Activated CD4-positive, alpha-beta memory T cell treated with anti-CD3 and anti-CD28 coated beads, Interleukin-2, amount 10 ng/mL, durations not matched to agents 7 days and 5 days (primary cell): Measurements from ENCODE around the gene TCTN3. TPM values are rescaled to one million over a fixed set of nuclear protein-coding genes. Genes with fewer than 3 reads are reported as not detected.

Source experiments
- CTCF ChIA-PET: fragments of 350-600 bp; sonication (Branson Sonifier 250); formaldehyde crosslinking; loops from one replicate; lab custom pipeline; 2021; ENCODE audit warnings: antibody characterized with exemption, inconsistent platforms; lab: Charles Lee
- POLR2A ChIA-PET: fragments of 350-600 bp; sonication (Branson Sonifier 250); formaldehyde crosslinking; loops from one replicate; lab custom pipeline; 2021; ENCODE audit warnings: antibody characterized with exemption; lab: Charles Lee
- DNase-seq: peaks from one replicate; pipeline ENCODE4 v3.0.0-alpha.2; 2020
- H3K27ac Mint-ChIP-seq: one replicate; pipeline ENCODE4 v1.8.0; 2021; ENCODE audit warnings: mild to moderate bottlenecking, mixed read lengths
- H3K27me3 Mint-ChIP-seq: one replicate; pipeline ENCODE4 v1.8.0; 2021; ENCODE audit warnings: mixed read lengths
- H3K36me3 Mint-ChIP-seq: one replicate; pipeline ENCODE4 v1.8.0; 2021; ENCODE audit warnings: low read depth, mixed read lengths
- H3K4me1 Mint-ChIP-seq: one replicate; pipeline ENCODE4 v1.8.0; 2021; ENCODE audit warnings: mixed read lengths
- H3K4me3 Mint-ChIP-seq: one replicate; pipeline ENCODE4 v1.8.0; 2021; ENCODE audit warnings: mild to moderate bottlenecking, mixed read lengths
- H3K9me3 Mint-ChIP-seq: one replicate; pipeline ENCODE4 v1.8.0; 2021; ENCODE audit warnings: mixed read lengths
- total RNA-seq, 2 experiments: library from RNA; stranded (reverse); gene quantifications; one replicate each; pipeline ENCODE4 v1.2.3, GENCODE V29; 2021

The TCTN3 gene
- total RNA-seq, 2 experiments from 2014 or later: 26.2 to 28.5 TPM

DNA sequence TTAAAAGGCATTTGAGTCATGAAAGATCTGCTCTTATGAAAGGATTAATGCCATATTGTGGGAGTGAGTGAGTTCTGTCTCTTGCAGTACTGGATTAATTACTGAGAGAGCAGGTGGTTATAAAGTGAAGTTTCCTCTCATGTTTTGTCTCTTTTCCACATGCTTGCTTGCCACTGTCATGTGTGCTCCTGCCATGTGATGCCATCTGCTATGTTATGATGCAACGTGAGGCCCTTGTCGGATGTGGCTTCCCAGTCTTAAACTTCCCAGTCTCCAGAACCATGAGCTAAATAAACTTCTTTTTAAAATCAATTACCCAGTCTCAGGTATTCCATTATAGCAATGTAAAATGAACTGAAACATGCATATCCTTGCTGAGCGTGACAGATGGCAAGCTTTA, 22.7 kb upstream of the TCTN3 start:
- H3K9me3 Mint-ChIP-seq: no peaks in the 10 kb centered on the region
- POLR2A ChIA-PET: no interaction called here
- H3K27ac Mint-ChIP-seq: no peak overlapping the region
- no peaks in the 10 kb centered on the region for H3K4me1 Mint-ChIP-seq
- no peak overlapping the region for H3K4me3 Mint-ChIP-seq
- no peak for DNase-seq
- CTCF ChIA-PET: interaction anchor here (1.4 kb wide), 1 partner anchor 14 kb away, joined by 3 read pairs; no protein-coding TSS in a partner anchor
- no peaks in the 10 kb centered on the region for H3K36me3 Mint-ChIP-seq
- H3K27me3 Mint-ChIP-seq: peaks cover 5% of the 10 kb centered on the region

DNA sequence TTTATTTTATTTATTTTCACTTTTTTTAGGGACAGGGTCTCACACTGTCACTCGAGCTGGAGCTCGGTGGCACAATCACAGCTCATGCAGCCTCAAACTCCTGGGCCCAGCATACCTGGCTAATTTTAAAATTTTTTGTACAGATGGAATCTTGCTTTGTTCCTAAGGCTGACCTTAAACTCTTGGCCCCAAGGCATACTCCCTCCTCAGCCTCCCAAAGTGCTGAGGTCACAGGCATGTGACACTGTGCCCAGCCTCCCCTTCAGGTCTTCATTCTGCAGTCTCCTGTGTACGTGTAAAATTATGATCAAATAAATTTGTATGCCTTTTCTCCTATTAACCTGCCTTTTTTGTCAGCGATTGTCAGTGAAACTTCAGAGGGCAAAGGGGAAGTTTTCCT, 17.8 kb upstream of the TCTN3 start:
- Mint-ChIP-seq H3K4me1 (no peaks in the 10 kb centered on the region), H3K36me3 (no peaks in the 10 kb centered on the region), H3K4me3 (no peak overlapping the region), H3K9me3 (no peaks in the 10 kb centered on the region), H3K27ac (no peak overlapping the region), H3K27me3 (peaks cover 3% of the 10 kb centered on the region)
- POLR2A ChIA-PET: no interaction called here
- no peak for DNase-seq
- CTCF ChIA-PET: no interaction called here

DNA sequence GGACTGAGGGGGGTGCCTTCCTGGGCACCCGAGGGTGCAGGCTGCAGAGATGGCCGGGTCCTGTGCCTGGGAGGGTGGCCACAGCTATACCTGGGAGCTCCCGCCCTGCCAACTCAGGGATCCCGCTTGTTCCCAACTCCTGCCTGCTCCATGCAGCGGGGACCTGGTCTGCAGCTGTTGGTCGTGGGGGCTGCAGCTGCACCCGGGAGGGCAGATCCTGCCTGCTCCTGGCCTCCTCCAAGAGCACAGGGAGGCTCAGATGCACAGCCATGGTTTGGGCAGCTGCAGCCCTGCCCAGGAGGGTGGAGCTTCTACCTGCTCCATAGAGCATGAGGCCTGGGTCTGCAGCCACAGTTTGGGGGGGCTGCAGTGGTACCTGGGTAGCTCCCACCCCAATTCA, 13.3 kb upstream of the TCTN3 start:
- no peaks in the 10 kb centered on the region for H3K9me3 Mint-ChIP-seq

DNA sequence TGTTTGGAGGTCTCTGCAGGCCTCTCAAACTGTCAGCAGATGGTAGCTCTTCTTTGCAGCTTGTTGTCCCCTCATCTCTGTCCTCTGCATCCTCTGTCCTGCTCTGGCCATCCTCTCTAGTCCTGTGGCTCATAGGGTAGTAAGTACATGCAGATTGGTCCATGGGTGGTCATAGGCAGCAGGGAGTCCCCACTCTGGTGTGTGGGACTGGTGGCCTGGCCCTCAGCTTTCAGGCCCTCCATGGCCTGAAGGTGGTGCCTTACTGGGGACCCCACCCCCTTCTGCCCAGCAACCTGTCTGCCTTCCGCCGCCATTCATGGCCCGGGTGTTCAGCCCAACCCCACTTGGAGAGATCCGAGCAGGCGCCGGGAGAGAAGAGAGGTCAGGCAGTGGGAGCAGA, 12.8 kb upstream of the TCTN3 start:
- H3K36me3 Mint-ChIP-seq: no peaks in the 10 kb centered on the region
- no peaks in the 10 kb centered on the region for H3K27me3 Mint-ChIP-seq
- H3K4me3 Mint-ChIP-seq: no peak overlapping the region
- POLR2A ChIA-PET: no interaction called here
- H3K9me3 Mint-ChIP-seq: no peaks in the 10 kb centered on the region
- CTCF ChIA-PET: interaction anchor here (1.1 kb wide), 1 partner anchor 12 kb away, joined by 3 read pairs; no protein-coding TSS in a partner anchor
- no peaks in the 10 kb centered on the region for H3K4me1 Mint-ChIP-seq
- no peak for DNase-seq
- no peak overlapping the region for H3K27ac Mint-ChIP-seq

More for the DNA sequence above, 13.3 kb upstream of the TCTN3 start:
- H3K36me3 Mint-ChIP-seq: no peaks in the 10 kb centered on the region
- DNase-seq: no peak
- H3K27me3 Mint-ChIP-seq: no peaks in the 10 kb centered on the region
- CTCF ChIA-PET: interaction anchor here (1.1 kb wide), 1 partner anchor 13 kb away, joined by 3 read pairs; no protein-coding TSS in a partner anchor
- POLR2A ChIA-PET: no interaction called here
- H3K4me1 Mint-ChIP-seq: no peaks in the 10 kb centered on the region
- no peak overlapping the region for H3K4me3 Mint-ChIP-seq
- H3K27ac Mint-ChIP-seq: no peak overlapping the region

DNA sequence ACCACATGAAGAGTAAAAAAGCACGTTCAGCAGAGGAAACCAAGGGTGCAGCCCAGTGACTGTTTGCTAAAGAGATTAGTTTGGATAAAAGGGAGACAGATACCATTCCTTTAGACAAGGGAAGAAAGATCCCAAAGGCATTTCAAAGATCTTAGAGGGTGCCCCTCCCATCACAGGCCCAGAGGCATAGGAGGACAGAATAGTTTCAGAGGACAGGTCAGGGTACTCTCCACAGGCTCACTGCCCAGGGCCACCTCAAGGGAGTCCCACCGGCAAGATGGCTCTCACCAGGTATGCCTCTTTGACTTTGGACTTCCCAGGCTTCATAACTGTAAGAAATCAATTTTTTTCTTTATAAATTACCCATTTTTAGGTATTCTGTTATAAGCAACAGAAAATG, 4.7 kb upstream of the TCTN3 start:
- peaks cover 9% of the 10 kb centered on the region for H3K4me1 Mint-ChIP-seq
- CTCF ChIA-PET: interaction anchor here (0.6 kb wide), 1 partner anchor 60 kb away, joined by 4 read pairs; no protein-coding TSS in a partner anchor
- no peak overlapping the region for H3K27ac Mint-ChIP-seq
- POLR2A ChIA-PET: no interaction called here
- H3K4me3 Mint-ChIP-seq: no peak overlapping the region
- peaks cover 8% of the 10 kb centered on the region for H3K36me3 Mint-ChIP-seq
- H3K27me3 Mint-ChIP-seq: peaks cover 8% of the 10 kb centered on the region
- no peaks in the 10 kb centered on the region for H3K9me3 Mint-ChIP-seq
- DNase-seq: no peak

DNA sequence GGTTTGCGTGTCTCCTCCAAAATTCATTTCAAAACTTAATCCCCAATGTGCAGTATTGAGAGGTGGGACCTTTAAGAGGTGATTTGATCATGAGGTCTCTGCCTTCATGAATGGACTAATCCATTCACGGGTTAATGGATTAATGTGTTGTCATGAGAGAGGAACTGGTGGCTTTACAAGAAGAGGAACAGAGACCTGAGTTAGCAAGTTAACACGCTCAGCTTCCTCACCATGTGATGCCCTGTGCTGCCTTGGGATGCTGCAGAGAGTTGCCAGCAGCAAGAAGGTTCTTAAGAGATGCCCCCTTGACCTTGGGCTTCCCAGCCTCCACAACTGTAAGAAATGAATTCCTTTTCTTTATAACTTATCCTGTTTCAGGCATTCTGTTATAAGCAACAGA, 3.7 kb upstream of the TCTN3 start:
- Mint-ChIP-seq H3K27me3 (peaks cover 8% of the 10 kb centered on the region), H3K36me3 (peaks cover 15% of the 10 kb centered on the region), H3K9me3 (no peaks in the 10 kb centered on the region), H3K27ac (no peak overlapping the region), H3K4me3 (no peak overlapping the region), H3K4me1 (peaks cover 17% of the 10 kb centered on the region)
- no peak for DNase-seq
- ChIA-PET CTCF (no interaction called here), POLR2A (no interaction called here)

DNA sequence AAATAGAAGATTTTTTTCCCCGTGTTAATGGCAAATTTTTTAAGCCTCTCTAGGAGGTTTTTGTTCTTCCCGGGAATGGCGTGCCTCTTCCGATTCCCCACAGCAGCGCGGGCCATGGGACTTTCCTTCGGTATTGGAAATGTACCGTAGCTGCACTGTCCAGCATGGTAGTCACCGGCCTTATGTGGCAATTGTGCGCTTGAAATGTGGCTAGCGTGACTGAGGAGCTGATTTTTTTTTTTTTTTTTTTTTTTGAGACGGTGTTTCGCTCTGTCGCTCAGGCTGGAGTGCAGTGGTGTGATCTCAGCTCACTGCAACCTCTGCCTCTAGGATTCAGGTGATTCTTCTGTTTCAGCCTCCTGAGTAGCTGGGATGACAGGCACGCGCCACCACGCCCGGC, 938 bp upstream of the TCTN3 start:
- ChIA-PET POLR2A (interaction anchor here (1.1 to 3.4 kb wide), 8 partner anchors 64 to 864 kb away, joined by 3 to 43 read pairs (median 16); no protein-coding TSS in a partner anchor), CTCF (interaction anchor here (0.6 to 4.9 kb wide), 42 partner anchors 8 to 449 kb away, joined by 3 to 379 read pairs (median 8); partner anchors contain the start of genes ALDH18A1, CC2D2B, ENTPD1 and ZNF518A)
- no peak overlapping the region for H3K4me3 Mint-ChIP-seq
- peaks cover 4% of the 10 kb centered on the region for H3K27me3 Mint-ChIP-seq
- peaks cover 40% of the 10 kb centered on the region for H3K4me1 Mint-ChIP-seq
- no peak overlapping the region for H3K27ac Mint-ChIP-seq
- peaks cover 33% of the 10 kb centered on the region for H3K36me3 Mint-ChIP-seq
- no peak for DNase-seq
- no peaks in the 10 kb centered on the region for H3K9me3 Mint-ChIP-seq

DNA sequence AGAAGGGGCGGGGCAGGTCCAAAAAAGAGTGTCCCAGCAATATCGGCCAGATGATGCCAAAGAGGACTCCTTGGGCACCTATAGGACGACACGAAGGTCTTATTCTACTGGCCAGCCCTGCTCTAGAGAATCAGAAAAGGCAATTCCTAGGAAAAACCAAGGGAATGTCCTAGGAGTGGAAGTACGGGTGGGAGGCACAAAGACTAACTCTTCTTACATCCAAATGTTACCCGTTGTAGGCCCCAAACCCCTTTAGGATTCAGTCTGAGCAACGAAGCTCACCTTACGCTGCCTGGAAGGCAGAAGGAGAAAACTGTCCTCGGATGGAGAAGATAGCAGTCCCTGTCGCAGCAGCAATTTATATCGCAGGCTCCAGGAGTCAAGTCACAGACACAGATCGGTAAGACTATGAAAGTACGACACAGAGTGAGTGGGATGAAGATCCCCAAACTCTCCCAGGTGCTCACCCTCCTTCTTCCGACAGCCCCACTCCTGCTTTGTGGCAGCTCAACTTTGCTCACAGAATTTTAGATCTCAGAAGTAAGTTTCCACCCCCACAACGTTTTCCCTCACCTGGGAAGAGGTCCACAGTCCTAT, 558 bp downstream of the TCTN3 start:
- peak; percentile 18 for DNase-seq
- ChIA-PET CTCF (interaction anchor here (0.6 to 4.9 kb wide), 86 partner anchors 9 to 1991 kb away, joined by 3 to 379 read pairs (median 5); partner anchors contain the start of genes ALDH18A1, CC2D2B, CCNJ and ENTPD1), POLR2A (interaction anchor here (0.6 to 3.4 kb wide), 22 partner anchors 10 to 437 kb away, joined by 3 to 43 read pairs (median 4); partner anchors contain the start of genes ALDH18A1, CC2D2B, ENTPD1 and ZNF518A)
- no peaks in the 10 kb centered on the region for H3K27me3 Mint-ChIP-seq
- H3K4me3 Mint-ChIP-seq: peak overlapping the region; percentile 91
- H3K4me1 Mint-ChIP-seq: peaks cover 47% of the 10 kb centered on the region
- H3K36me3 Mint-ChIP-seq: peaks cover 43% of the 10 kb centered on the region
- no peaks in the 10 kb centered on the region for H3K9me3 Mint-ChIP-seq
- H3K27ac Mint-ChIP-seq: peak overlapping the region; percentile 84

DNA sequence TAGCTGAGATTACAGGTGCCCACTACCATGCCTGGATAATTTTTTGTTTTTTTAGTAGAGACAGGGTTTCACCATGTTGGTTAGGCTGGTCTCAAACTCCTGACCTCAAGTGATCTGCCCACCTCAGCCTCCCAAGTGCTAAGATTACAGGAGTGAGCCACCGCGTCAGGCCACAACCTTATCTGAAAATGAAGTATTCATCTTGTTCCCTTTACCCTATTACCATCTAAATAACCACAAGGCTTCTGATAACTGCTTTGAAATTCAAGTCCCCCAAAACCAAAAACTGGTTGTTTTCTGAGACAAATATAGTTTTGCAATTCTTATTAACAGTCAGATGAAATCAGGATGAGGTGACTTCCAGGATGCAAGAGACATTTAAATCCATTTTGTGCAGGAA, 2.4 kb downstream of the TCTN3 start:
- H3K4me3 Mint-ChIP-seq: peak overlapping the region; percentile 91
- CTCF ChIA-PET: interaction anchor here (4.9 kb wide), 1 partner anchor 151 kb away, joined by 379 read pairs; no protein-coding TSS in a partner anchor
- no peak overlapping the region for H3K27ac Mint-ChIP-seq
- no peaks in the 10 kb centered on the region for H3K9me3 Mint-ChIP-seq
- peaks cover 43% of the 10 kb centered on the region for H3K36me3 Mint-ChIP-seq
- peaks cover 47% of the 10 kb centered on the region for H3K4me1 Mint-ChIP-seq
- no peak for DNase-seq
- POLR2A ChIA-PET: no interaction called here
- H3K27me3 Mint-ChIP-seq: no peaks in the 10 kb centered on the region

DNA sequence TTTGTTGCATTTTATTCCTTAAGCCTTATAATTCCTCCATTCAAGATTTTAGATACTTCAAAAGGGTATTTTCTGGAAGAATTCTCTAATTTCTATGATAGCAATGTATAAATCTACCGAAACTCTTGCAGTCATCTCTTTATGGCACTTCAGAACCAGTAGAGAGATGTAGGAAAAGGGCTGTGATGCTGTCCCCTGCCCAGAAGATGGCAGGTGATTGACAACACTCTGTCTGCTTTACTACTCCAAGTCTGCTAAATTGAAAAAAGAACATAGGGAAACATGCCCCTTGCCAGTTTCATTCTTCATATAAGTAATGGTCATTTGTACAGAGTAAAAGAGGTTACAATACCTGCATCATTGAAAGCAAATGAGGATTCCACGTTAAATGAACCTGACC, 5.1 kb downstream of the TCTN3 start:
- no peak overlapping the region for H3K4me3 Mint-ChIP-seq
- no peak overlapping the region for H3K27ac Mint-ChIP-seq
- peaks cover 62% of the 10 kb centered on the region for H3K36me3 Mint-ChIP-seq
- no peak for DNase-seq
- no peaks in the 10 kb centered on the region for H3K9me3 Mint-ChIP-seq
- H3K4me1 Mint-ChIP-seq: peaks cover 39% of the 10 kb centered on the region
- no peaks in the 10 kb centered on the region for H3K27me3 Mint-ChIP-seq
- ChIA-PET CTCF (interaction anchor here (1.0 to 1.9 kb wide), 4 partner anchors 17 to 177 kb away, joined by 3 to 8 read pairs (median 6); no protein-coding TSS in a partner anchor), POLR2A (interaction anchor here (2.1 kb wide), 1 partner anchor 144 kb away, joined by 6 read pairs; no protein-coding TSS in a partner anchor)

DNA sequence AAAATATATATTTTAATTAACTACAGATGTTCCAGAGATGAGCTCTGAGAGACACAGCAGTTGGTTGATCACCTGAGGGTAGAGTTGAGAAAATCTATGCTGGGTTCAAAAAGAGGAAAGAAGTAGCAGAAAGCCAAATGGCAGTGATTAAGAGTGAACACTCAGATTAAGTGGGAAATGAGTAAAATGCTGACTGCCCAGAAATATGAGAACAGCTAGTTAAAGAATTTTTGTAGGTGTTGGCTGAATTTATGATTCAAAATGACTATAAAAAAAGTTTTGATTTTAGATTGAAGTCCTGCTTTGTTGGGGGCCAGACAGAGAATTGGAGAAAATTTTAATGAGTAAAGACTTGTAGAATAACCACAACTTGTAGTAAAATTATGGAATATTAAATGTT, 9.8 kb downstream of the TCTN3 start:
- H3K27me3 Mint-ChIP-seq: no peaks in the 10 kb centered on the region
- peaks cover 47% of the 10 kb centered on the region for H3K36me3 Mint-ChIP-seq
- DNase-seq: no peak
- H3K27ac Mint-ChIP-seq: no peak overlapping the region
- H3K4me1 Mint-ChIP-seq: peaks cover 4% of the 10 kb centered on the region
- POLR2A ChIA-PET: interaction anchor here (1.0 kb wide), 1 partner anchor 9 kb away, joined by 4 read pairs; the partner anchor contains the start of gene TCTN3
- no peak overlapping the region for H3K4me3 Mint-ChIP-seq
- H3K9me3 Mint-ChIP-seq: no peaks in the 10 kb centered on the region
- CTCF ChIA-PET: interaction anchor here (2.4 kb wide), 1 partner anchor 9 kb away, joined by 24 read pairs; the partner anchor contains the start of gene TCTN3

DNA sequence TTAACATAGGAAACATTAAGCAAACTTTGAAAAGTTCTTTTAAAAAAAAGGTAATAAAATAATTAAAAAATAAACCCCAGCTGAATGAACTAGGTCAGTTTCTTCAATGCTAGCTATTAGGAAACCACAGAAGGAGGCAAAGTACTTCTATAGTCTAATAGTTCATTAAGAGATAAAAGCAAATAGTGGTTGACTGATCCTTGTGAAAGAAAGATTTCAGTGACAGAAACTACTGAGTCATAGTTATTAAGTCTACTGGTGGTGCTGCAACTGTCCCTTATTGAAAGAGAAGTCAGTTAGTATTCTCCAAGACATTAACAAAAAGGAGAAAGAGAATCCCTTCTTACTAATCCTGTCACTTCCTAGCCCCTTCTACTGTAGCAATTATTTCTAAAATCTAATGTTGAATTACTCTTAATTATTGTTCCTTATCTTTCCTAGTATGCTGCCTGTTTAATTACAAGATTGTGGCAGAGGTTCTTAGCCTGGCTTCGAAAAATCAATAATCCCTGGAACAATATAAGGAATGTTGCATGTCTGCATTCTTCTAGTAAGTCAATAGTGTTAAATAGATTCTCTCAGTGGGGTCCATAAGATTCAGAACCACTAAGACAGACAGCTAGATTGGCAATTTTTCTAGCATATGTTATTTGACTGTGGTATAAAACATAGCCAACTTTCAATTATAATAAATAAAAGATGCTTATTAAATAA, 18.2 kb downstream of the TCTN3 start:
- Mint-ChIP-seq H3K4me3 (no peak overlapping the region), H3K4me1 (no peaks in the 10 kb centered on the region), H3K36me3 (peaks cover 15% of the 10 kb centered on the region), H3K27ac (no peak overlapping the region), H3K27me3 (no peaks in the 10 kb centered on the region), H3K9me3 (no peaks in the 10 kb centered on the region)
- POLR2A ChIA-PET: no interaction called here
- CTCF ChIA-PET: interaction anchor here (0.5 to 1.5 kb wide), 2 partner anchors 19 to 82 kb away, joined by 3 to 6 read pairs; partner anchors contain the start of gene TCTN3
- no peak for DNase-seq

DNA sequence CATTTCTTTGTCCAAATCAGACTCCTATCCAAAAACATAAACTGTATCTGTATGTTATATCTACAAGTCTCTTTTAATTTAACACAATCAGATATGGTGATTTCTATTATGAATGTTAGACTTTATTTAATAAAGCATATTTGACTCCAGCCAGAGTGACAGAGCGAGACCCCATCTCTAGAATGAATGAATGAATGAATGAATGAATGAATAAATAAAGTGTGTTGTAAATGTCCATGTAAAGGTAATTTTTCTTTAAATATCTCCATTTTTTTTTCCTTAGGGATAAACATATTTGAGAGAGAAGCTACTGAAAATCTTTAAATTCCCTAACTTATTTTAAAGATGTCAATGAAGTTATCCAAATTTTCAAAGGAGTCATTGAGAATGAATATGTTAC, 19.1 kb downstream of the TCTN3 start:
- no peak overlapping the region for H3K4me3 Mint-ChIP-seq
- peaks cover 10% of the 10 kb centered on the region for H3K36me3 Mint-ChIP-seq
- H3K27me3 Mint-ChIP-seq: no peaks in the 10 kb centered on the region
- DNase-seq: no peak
- H3K27ac Mint-ChIP-seq: no peak overlapping the region
- ChIA-PET CTCF (interaction anchor here (0.5 to 1.5 kb wide), 2 partner anchors 19 to 83 kb away, joined by 3 to 6 read pairs; partner anchors contain the start of gene TCTN3), POLR2A (no interaction called here)
- H3K4me1 Mint-ChIP-seq: no peaks in the 10 kb centered on the region
- no peaks in the 10 kb centered on the region for H3K9me3 Mint-ChIP-seq
